HCT116 (cell line): Measurements from ENCODE around the gene CHST11. TPM values are rescaled to one million over a fixed set of nuclear protein-coding genes. Genes with fewer than 3 reads are reported as not detected.

Source experiments
- ATAC-seq: fragments of 200-7000 bp; cut with Tn5 transposase; 2 replicates; pipeline ENCODE4 v1.9.1; 2020; ENCODE audit warnings: mild to moderate bottlenecking, moderate library complexity
- BruUV-seq: library from RNA; stranded (reverse); fragments of 400-500 nt; replicated peaks from 2 replicates; lab custom pipeline; 2021; lab: Mats Ljungman, UMichigan
- CTCF ChIA-PET: fragments of 300-600 bp; sonication (Branson Sonifier 250); formaldehyde crosslinking; loops from one replicate; lab custom pipeline; 2021; ENCODE audit warnings: antibody characterized with exemption; lab: Charles Lee
- POLR2A ChIA-PET: fragments of 300-600, 350-600 bp; sonication (Branson Sonifier 250); formaldehyde crosslinking; loops from one replicate; lab custom pipeline; 2021; ENCODE audit warnings: antibody characterized with exemption; lab: Charles Lee
- RAD21 ChIA-PET, 2 experiments: fragments of 300-600 bp; sonication (Branson Sonifier 250); formaldehyde crosslinking; loops; one replicate each; lab custom pipeline; 2023; ENCODE audit warnings: low total read pairs in 2 of 2; ENCODE audit not compliant: uncharacterized antibody in 2 of 2, unreplicated experiment in 2 of 2, low non-redundant PET in 1 of 2; lab: Charles Lee
- DNase-seq: peaks from one replicate; pipeline ENCODE4 v3.0.0-alpha.2; 2010; ENCODE audit warnings: low read depth, low spot score
- H2AFZ ChIP-seq: fragments of 200-600 bp; shearing (Covaris generic), sonication (generic); 2 replicates; pipeline ENCODE4 v1.6.1; 2017; ENCODE audit warnings: low read depth, mixed run types, mixed read lengths, antibody characterized with exemption, low read length; ENCODE audit not compliant: poor library complexity, severe bottlenecking
- H3K27ac ChIP-seq: 2 replicates; pipeline ENCODE4 v1.5.1; 2012; ENCODE audit warnings: low read depth, low read length
- H3K27me3 ChIP-seq: fragments of 200-600 bp; sonication (generic); 2 replicates; pipeline ENCODE4 v1.6.1; 2016; ENCODE audit warnings: mixed run types, low read length, mixed read lengths; ENCODE audit not compliant: insufficient read depth
- H3K36me3 ChIP-seq, 2 experiments: fragments of 200-500 bp in 1 of 2; fragments of 200-600 bp in 1 of 2; sonication (Bioruptor generic) in 1 of 2; sonication (generic) in 1 of 2; 2 replicates each; pipeline versions ENCODE4 v1.5.1 to v1.6.1; 2014 to 2016; ENCODE audit warnings: low read length in 2 of 2, inconsistent platforms in 1 of 2, mixed read lengths in 1 of 2, mixed run types in 1 of 2; ENCODE audit not compliant: insufficient read depth in 2 of 2, control insufficient read depth in 1 of 2
- H3K4me1 ChIP-seq, 2 experiments: fragments of 200-600 bp in 1 of 2; sonication (generic) in 1 of 2; 2 replicates each; pipeline versions ENCODE4 v1.5.1 to v1.6.1; 2012 to 2017; ENCODE audit warnings: low read length in 2 of 2, inconsistent platforms in 1 of 2, mild to moderate bottlenecking in 1 of 2, mixed read lengths in 1 of 2, mixed run types in 1 of 2, moderate library complexity in 1 of 2; ENCODE audit not compliant: insufficient read depth in 2 of 2, control insufficient read depth in 1 of 2
- H3K4me2 ChIP-seq: fragments of 200-600 bp; sonication (generic); 2 replicates; pipeline ENCODE4 v1.6.1; 2017; ENCODE audit warnings: mixed run types, low read length, mixed read lengths
- H3K4me3 ChIP-seq, 2 experiments: fragments of 200-600 bp in 1 of 2; sonication (generic) in 1 of 2; replicated peaks in 1 of 2; 2 replicates each; pipeline ENCODE4 v1.5.1; 2011 to 2016; ENCODE audit warnings: low read length in 2 of 2, control low read depth in 1 of 2, low read depth in 1 of 2, mild to moderate bottlenecking in 1 of 2, mixed read lengths in 1 of 2, mixed run types in 1 of 2
- H3K79me2 ChIP-seq: fragments of 200-600 bp; sonication (generic); 2 replicates; pipeline ENCODE4 v1.6.1; 2017; ENCODE audit warnings: mild to moderate bottlenecking, mixed run types, low read length, moderate library complexity, mixed read lengths; ENCODE audit not compliant: insufficient read depth
- H3K9ac ChIP-seq: fragments of 200-600 bp; sonication (generic); 2 replicates; pipeline ENCODE4 v1.6.1; 2016; ENCODE audit warnings: low read length, mixed read lengths
- H3K9me2 ChIP-seq: fragments of 200-600 bp; sonication (generic), shearing (Covaris generic); 2 replicates; pipeline ENCODE4 v1.6.1; 2017; ENCODE audit warnings: mixed run types, mild to moderate bottlenecking, moderate library complexity; ENCODE audit not compliant: insufficient read depth
- H3K9me3 ChIP-seq, 2 experiments: fragments of 200-500 bp in 1 of 2; fragments of 200-600 bp in 1 of 2; sonication (Bioruptor generic) in 1 of 2; sonication (generic) in 1 of 2; 2 replicates each; pipeline ENCODE4 v1.6.1; 2014 to 2017; ENCODE audit warnings: low read length in 2 of 2, mixed read lengths in 2 of 2, inconsistent platforms in 1 of 2, low read depth in 1 of 2, mild to moderate bottlenecking in 1 of 2, mixed run types in 1 of 2, moderate library complexity in 1 of 2; ENCODE audit not compliant: control insufficient read depth in 1 of 2, insufficient read depth in 1 of 2
- H4K20me1 ChIP-seq: fragments of 200-600 bp; sonication (generic), shearing (Covaris generic); 2 replicates; pipeline ENCODE4 v1.6.1; 2017; ENCODE audit warnings: mixed run types, mild to moderate bottlenecking, moderate library complexity; ENCODE audit not compliant: insufficient read depth
- ATF3 ChIP-seq: IDR thresholded peaks from 2 replicates; pipeline ENCODE4 v1.6.1; 2012
- CBX3 ChIP-seq: IDR thresholded peaks from 2 replicates; pipeline ENCODE4 v1.6.1; 2012; ENCODE audit warnings: low read depth
- CEBPB ChIP-seq: IDR thresholded peaks from 2 replicates; pipeline ENCODE4 v1.6.1; 2012; ENCODE audit warnings: low read depth
- CTCF ChIP-seq, 3 experiments: fragments of 200-600 bp in 1 of 3; sonication (generic) in 1 of 3; IDR thresholded peaks in 2 of 3; conservative IDR thresholded peaks in 1 of 3; 2 replicates each; pipeline ENCODE4 v1.5.1; 2012 to 2017; ENCODE audit warnings: low read depth in 2 of 3, low read length in 2 of 3, antibody characterized with exemption in 1 of 3, borderline replicate concordance in 1 of 3, control low read depth in 1 of 3, mild to moderate bottlenecking in 1 of 3, mixed read lengths in 1 of 3, mixed run types in 1 of 3, moderate library complexity in 1 of 3; ENCODE audit not compliant: insufficient read depth in 1 of 3
- EGR1 ChIP-seq: IDR thresholded peaks from 2 replicates; pipeline ENCODE4 v1.6.1; 2012; ENCODE audit warnings: low read depth
- FOSL1 ChIP-seq: IDR thresholded peaks from 2 replicates; pipeline ENCODE4 v1.6.1; 2012; ENCODE audit warnings: low read depth
- JUND ChIP-seq: IDR thresholded peaks from 2 replicates; pipeline ENCODE4 v1.6.1; 2012
- MAX ChIP-seq: IDR thresholded peaks from 2 replicates; pipeline ENCODE4 v1.6.1; 2012
- POLR2A ChIP-seq: IDR thresholded peaks from 2 replicates; pipeline ENCODE4 v1.7.0; 2011; ENCODE audit warnings: borderline replicate concordance; ENCODE audit not compliant: insufficient read depth, insufficient read length; ENCODE audit errors: extremely low read depth
- POLR2AphosphoS5 ChIP-seq: IDR thresholded peaks from 2 replicates; pipeline ENCODE4 v1.6.1; 2011; ENCODE audit warnings: mild to moderate bottlenecking, low read depth, low read length, moderate library complexity
- RAD21 ChIP-seq: IDR thresholded peaks from 2 replicates; pipeline ENCODE4 v1.6.1; 2012; ENCODE audit warnings: low read depth, mild to moderate bottlenecking
- REST ChIP-seq: IDR thresholded peaks from 2 replicates; pipeline ENCODE4 v1.6.1; 2012; ENCODE audit warnings: low read depth
- SIN3A ChIP-seq: IDR thresholded peaks from 2 replicates; pipeline ENCODE4 v1.6.1; 2012; ENCODE audit warnings: low read depth
- SP1 ChIP-seq: IDR thresholded peaks from 2 replicates; pipeline ENCODE4 v1.6.1; 2012; ENCODE audit warnings: low read depth
- SRF ChIP-seq: IDR thresholded peaks from 2 replicates; pipeline ENCODE4 v1.6.1; 2012; ENCODE audit warnings: low read depth
- YY1 ChIP-seq: IDR thresholded peaks from 2 replicates; pipeline ENCODE4 v1.6.1; 2011; ENCODE audit warnings: low read length, low read depth, moderate library complexity, mild to moderate bottlenecking; ENCODE audit not compliant: insufficient replicate concordance; ENCODE audit errors: extremely low read depth
- ZBTB33 ChIP-seq: IDR thresholded peaks from 2 replicates; pipeline ENCODE4 v1.6.1; 2011; ENCODE audit warnings: mild to moderate bottlenecking, low read length, moderate library complexity; ENCODE audit not compliant: insufficient replicate concordance; ENCODE audit errors: extremely low read depth
- ZFX ChIP-seq: fragments of 450-650 bp; IDR thresholded peaks from 2 replicates; pipeline ENCODE4 v1.6.1; 2017
- ZNF274 ChIP-seq: fragments of 200-500 bp; sonication (Bioruptor generic); IDR thresholded peaks from 2 replicates; pipeline ENCODE4 v1.6.1; 2014; ENCODE audit warnings: mild to moderate bottlenecking, low read depth, low read length, inconsistent platforms
- intact Hi-C: fragments of 100-400 bp; cut with micrococcal nuclease; formaldehyde crosslinking; loops from 2 replicates; pipeline ENCODE4 v1.10.0; 2022
- total RNA-seq: library from RNA; stranded (reverse); gene quantifications from one replicate; pipeline ENCODE4 v1.2.1, GENCODE V29; 2021; ENCODE audit not compliant: unreplicated experiment

The CHST11 gene
- total RNA-seq, 1 experiment from 2014 or later = 10.1 TPM

- CTCF ChIA-PET = no interaction called here
- Histone ChIP-seq H3K9me2 (no peaks in the 10 kb centered on the region), H3K27ac (no peak overlapping the region), H3K79me2 (no peaks in the 10 kb centered on the region), H3K36me3 (no peaks in the 10 kb centered on the region), H3K9me3 (no peaks in the 10 kb centered on the region), H3K9ac (no peak overlapping the region), H3K4me1 (peaks cover 58 to 81% of the 10 kb centered on the region in 2 experiments), H3K4me3 (no peak overlapping the region), H2AFZ (no peak overlapping the region), H4K20me1 (no peaks in the 10 kb centered on the region), H3K4me2 (no peak overlapping the region), H3K27me3 (no peaks in the 10 kb centered on the region)
- POLR2A ChIA-PET = no interaction called here
- intact Hi-C loops = no loop called here
- no peak for TF ChIP-seq CEBPB
- no peak for TF ChIP-seq ZFX
- no peak for TF ChIP-seq SRF
- TF ChIP-seq POLR2AphosphoS5 = no peak
- TF ChIP-seq POLR2A = no peak
- no peak for TF ChIP-seq ZBTB33
- TF ChIP-seq FOSL1 = no peak
- no peak for TF ChIP-seq MAX
- TF ChIP-seq ATF3 = no peak
- TF ChIP-seq SP1 = no peak
- TF ChIP-seq ZNF274 = no peak
- no peak for TF ChIP-seq EGR1
- TF ChIP-seq YY1 = no peak
- no peak for TF ChIP-seq CBX3
- no peak for TF ChIP-seq JUND
- no peak for TF ChIP-seq RAD21
- no peak for TF ChIP-seq CTCF (IDR thresholded peaks at IDR 0.05 in 2 of 3, conservative IDR thresholded peaks at IDR 0.05 in 1 of 3; ENCODE audit: borderline replicate concordance in 1 of 3, insufficient read depth in 1 of 3, low read depth in 2 of 3, low read length in 2 of 3)
- TF ChIP-seq SIN3A = no peak
- no peak for TF ChIP-seq REST
- ATAC-seq (no peak), DNase-seq (no peak)
- RAD21 ChIA-PET = no interaction called here
- no TSS peak for BruUV-seq
Observed at GRCh38 chr12:104410786-104411185, 46.0 kb upstream of the CHST11 start.
